DMS53 treated with DMSO at 0.1 percent for 48 hours (cell line): ENCODE measurements around the gene COPS9.
A peak's percentile ranks its signal among the peaks of the same experiment; 100 is the strongest.

Source experiments
- DNase-seq: peaks from one replicate; lab custom pipeline; 2025; ENCODE audit not compliant: unreplicated experiment; lab: John Stamatoyannopoulos, UW

COPS9 gene

GRCh38 chr2:240136013-240136670 lies at the start of gene COPS9:
Gene COPS9 (minus strand): TSS chr2:240136305. CDS start chr2:240136284, 21 bp downstream.
- DNase-seq = peak; percentile 80

- no peak for DNase-seq
Measured at GRCh38 chr2:240184656-240185055, 48.6 kb upstream of the COPS9 start.

DNA sequence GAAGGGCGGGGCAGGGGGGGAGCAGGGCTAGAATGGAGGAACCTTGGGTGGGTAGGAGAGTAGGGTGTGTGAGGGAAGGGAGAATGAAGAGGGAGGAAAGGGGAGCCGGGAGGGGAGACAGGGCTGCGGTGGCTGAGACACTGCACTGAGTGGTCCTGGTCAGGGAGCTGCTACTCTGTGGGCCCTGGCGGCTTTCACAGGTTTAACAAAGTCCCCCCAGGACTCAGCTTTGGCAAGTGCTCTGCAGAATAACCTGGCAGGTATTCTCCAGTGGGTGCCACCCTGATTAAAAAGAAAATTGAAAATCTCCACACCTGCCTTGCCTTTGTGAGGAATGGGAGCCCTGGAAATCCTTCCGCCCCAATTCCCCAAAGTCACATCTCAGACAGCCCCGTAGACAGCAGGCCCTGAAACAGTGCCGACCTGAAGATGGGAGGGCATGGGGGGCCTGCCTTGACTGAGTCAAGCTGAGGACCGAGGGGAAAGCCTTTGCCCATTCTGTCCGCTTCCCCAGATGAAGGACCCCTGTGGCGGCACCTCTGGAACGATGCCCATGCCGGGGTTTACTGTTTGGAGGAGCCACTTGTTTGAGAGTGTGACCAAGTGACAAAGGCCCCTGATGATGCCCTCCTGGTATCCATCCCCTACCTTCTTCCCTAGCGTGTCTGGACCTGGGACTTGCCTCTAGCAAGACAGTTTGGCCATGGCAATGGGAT lies 47.9 kb upstream of the COPS9 start:
- DNase-seq = no peak

DNA sequence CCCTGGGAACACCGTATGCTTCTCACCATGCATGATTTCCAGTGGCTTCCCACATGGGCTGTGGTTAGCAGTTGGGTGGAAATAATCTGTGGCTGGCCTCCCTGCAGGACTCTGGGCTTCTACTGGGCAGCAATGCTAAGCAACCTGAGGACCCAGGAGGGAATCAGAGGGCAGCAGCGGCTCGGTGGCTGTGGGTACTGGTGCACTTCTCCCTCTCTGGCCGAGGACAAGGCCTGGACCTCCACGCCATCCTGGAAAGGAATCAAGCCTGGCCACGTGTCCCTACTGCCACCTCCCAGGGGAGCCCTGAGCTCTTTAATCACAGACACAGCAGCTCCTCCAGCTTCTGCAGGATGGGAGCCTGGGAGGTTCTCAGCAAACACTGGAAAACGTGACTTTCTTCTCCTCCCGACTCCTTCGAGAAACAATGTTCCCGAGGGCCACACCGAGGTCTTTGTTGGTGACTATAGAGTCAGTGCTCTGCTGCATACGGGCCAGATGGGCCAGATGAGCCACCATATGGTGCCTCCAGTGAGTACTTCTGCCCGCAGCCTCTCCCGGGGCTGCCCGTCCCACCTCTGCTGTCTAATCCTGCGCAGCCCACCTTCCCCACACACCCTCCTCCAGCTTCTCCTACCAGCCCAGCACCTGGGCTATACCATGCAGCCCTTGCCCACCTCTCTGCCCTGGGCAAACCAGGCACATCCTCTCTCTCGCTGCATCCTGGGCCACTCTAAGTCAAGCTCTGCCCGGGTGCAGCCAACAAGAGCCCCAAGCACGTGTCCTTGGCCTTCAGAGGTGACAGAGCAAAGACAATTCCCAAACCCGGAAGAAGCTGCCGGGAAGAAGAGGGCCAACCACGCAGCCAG lies 47.1 kb upstream of the COPS9 start:
- no peak for DNase-seq

GRCh38 chr2:240182476-240182875 lies 46.4 kb upstream of the COPS9 start:
- no peak for DNase-seq

- no peak for DNase-seq
Measured at GRCh38 chr2:240182001-240182400, 45.9 kb upstream of the COPS9 start.

GRCh38 chr2:240179941-240180666 lies 44.0 kb upstream of the COPS9 start:
- DNase-seq = no peak

GRCh38 chr2:240179186-240179815 lies 43.2 kb upstream of the COPS9 start:
- DNase-seq = no peak

GRCh38 chr2:240178564-240178963 lies 42.5 kb upstream of the COPS9 start:
- DNase-seq = no peak

DNA sequence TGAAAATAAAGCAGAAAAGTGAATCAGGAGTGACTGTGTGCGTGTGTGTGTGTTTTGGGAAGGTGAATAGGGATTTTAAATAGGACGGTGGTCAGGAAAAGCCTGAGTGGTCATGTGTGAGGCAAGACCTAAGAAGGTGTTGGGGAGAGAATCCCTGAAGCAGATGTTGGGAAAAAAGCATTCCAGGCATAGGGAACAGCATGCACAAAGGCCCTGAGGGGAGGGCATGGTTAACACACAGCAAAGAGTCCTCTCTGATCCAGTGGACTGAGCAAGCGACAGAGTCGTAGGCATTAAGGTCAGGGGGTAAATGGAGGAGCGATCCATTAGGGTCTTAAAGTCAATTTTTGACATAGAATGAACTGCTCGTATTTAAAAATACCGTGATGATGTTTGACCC lies 38.4 kb upstream of the COPS9 start:
- DNase-seq = no peak

DNA sequence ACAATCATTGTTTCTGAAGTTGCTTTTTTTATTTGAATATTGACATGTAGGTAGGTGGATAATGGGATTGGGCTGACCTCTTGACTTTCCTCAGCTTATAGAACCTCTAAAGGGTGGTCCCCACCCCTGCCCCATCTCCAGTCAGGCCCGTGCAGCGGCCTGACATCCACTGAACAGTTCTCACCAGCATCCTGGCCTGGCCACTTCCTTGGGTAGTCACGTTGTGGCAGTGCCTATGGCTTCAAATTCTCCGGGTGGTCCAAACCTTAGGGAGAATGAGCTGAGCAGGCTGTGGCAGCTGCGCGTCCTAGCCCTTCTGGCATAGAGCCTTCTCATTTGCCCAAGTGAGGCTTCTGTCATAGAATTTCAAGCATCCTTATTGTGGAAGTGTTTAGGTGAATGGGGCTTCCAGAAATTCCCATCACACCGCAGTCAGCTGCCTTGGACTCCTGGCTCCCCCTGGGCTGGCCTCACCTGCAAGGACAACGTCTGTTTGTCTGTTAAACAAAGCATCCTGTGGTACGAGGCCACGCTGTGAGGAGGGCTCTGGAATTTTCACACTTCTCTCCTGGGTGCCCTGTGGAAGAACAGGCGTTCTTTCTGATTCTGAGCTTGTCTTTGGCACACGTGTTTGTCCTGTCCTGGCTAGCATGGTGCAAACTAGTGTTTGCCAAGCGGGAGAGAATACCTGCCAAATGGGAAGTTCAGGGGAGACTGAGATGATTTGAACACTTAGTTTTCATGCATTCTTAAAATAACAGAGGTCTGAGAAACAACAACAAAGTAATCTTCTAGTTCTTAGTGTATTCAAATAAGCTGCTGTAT lies 36.2 kb upstream of the COPS9 start:
- DNase-seq = no peak

GRCh38 chr2:240170883-240171282 lies 34.8 kb upstream of the COPS9 start:
- no peak for DNase-seq

DNA sequence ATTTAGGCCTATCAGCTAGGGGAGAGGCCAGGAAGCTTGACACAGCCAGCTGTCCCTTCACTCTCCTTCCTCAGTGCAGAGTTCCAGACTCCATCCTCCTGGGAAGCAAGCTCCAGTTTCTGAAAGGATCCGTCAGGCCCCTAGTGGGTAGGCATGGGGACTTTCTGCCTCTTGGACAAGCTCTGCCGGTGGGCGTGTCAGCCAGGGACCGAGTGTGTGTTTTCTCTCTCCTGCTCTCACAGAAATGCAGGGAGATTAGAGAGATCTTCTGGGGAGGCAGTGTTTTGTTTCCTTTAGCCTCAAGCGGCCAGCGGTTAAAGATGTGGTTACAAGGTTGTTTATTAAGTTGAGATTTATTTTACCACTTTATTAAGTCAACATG lies 34.2 kb upstream of the COPS9 start:
- no peak for DNase-seq

- no peak for DNase-seq
Measured at GRCh38 chr2:240169486-240170353, 33.6 kb upstream of the COPS9 start.

DNA sequence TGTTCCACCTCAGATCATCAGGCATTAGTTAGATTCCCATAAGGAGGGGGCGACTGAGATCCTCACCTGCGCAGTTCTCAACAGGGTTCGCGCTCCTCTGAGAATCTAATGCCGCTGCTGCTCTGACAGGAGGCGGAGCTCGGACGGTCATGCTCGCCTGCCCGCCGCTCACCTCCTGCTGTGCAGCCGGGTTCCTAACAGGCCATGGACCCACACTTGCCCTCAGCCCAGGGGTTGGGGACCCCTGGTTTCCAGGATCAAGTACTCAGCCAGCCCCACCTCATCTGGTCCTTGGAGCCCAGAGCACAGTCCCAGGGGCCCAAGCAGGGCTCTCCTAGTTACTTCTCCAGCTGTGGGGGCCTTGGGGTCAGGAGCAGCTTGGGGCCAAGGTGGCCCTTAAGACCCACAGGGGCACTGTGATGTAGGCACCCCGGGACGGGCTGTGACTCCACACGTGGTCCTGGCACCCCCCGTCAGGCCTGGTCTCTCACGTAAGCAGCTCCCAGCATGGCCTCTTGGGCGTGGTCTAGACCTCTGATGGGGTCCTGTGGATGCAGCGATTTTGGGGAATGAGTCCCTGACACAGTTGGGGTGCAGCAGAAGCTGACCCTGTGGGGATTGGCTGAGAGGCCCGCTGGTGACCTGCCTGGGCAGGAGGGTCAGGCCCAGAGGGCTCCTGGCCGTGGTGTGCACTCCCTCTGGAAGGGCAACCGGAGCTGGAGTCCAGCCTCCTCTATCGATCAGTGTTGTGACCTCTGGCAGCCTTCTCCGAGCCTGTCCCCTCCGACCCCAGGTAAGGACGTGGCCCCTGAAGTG lies 32.6 kb upstream of the COPS9 start:
- DNase-seq = no peak

DNA sequence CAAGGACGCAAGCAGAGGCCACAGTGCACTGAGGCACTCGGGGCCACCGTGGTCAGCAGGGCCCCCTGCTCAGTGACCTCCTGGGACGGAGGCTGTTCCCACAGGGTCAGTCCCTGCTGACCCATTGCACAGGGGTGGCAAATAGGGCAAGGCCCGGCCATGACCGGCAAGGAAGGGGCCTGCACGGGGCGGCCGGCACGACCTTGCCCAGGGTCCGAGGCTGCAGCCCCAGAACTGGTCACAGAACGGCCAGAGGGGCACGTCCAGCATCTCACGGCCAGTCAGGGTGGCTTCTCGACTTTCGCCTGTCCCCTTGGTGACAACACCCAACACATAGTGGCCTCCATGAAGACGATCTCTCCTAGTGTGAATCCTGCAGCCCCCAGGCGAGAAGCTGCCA lies 31.9 kb upstream of the COPS9 start:
- DNase-seq = no peak

DNA sequence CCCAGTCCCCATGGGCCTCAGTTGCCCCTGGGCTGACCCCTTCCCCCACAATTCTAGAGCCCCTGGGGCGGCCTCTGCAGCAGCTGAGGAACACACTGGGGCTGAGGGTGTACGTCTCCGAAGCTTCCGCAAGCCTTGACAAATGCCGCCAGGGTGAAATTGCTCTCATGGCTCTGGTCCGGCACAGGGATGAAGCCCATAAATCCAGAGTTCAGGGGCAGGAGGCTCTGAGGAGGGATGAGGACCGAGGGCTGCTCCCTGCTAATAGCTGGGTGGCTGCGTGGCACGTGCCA lies 31.4 kb upstream of the COPS9 start:
- DNase-seq = no peak
